ENCODE results near the gene SPTLC2. TPM values are rescaled to one million over a fixed set of nuclear protein-coding genes. Genes with fewer than 3 reads are reported as not detected.

Gene SPTLC2
- total and polyA plus RNA-seq, 2 of the 8 experiments (the other 6 are each of a cell fraction or from before 2014, with no cell fraction given), result 8.9 to 35.1 TPM

DNA sequence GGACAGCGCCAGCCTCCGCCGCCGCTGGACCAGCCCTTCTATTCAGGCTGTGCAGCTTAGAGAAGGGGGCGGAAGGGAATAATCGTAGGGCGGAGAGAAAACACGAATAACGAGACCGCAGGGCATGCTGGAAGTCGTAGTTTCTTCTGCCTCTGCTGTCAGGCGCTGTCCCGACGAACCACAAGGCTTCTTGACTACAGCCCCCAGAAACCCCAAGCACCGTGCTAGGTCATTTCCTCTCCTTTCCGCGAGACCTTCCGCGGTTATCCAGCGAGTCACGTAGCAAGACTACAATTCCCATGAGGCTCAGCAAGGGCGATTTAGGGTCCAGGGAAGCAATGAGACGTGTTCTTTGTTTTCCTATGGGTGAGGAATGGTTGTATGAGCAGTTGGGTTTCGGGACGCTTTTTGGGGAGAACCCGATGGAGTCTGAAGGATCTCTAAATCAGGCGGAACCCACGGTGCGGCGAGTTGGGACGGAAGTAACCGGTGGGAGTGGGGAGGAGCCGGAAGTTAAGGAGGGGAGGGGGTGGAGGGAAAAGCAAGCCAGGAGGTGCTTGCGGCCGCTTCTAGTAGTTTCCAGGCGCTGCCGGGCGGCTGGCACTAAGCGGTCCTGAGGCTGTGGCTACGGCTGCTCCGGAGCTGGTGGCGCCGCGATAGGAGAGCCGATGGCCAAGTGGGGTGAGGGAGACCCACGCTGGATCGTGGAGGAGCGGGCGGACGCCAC lies 158.8 kb downstream of the SPTLC2 start, which contains the start of the genes AHSA1 and VIPAS39 (continued):
- no peak for TF ChIP-seq CEBPB (IDR thresholded peaks at IDR 0.05; ENCODE audit: low read depth, low read length)
- no peak for TF ChIP-seq GTF2F1 (IDR thresholded peaks at IDR 0.05; ENCODE audit: borderline replicate concordance, low read depth, low read length)
- TF ChIP-seq, protein P1, sequence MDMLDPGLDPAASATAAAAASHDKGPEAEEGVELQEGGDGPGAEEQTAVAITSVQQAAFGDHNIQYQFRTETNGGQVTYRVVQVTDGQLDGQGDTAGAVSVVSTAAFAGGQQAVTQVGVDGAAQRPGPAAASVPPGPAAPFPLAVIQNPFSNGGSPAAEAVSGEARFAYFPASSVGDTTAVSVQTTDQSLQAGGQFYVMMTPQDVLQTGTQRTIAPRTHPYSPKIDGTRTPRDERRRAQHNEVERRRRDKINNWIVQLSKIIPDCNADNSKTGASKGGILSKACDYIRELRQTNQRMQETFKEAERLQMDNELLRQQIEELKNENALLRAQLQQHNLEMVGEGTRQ (IDR thresholded peaks at IDR 0.05; ENCODE audit: low read length), result no peak
